Glutamatergic neuron (in vitro differentiated cells): Measurements from ENCODE around the gene ATP6V0A1. TPM values are rescaled to one million over a fixed set of nuclear protein-coding genes. Genes with fewer than 3 reads are reported as not detected.
"Not testable (repeated sequence)": the region's sequence is repeated elsewhere in the genome, so short reads cannot be mapped to it uniquely, and the experiment has no call there.

ENCODE experiments used
- DNase-seq: peaks from one replicate; pipeline ENCODE4 v3.0.0; 2022
- H3K27ac Mint-ChIP-seq: one replicate; pipeline ENCODE4 v1.8.0; 2020; ENCODE audit warnings: mild to moderate bottlenecking, mixed read lengths, inconsistent platforms; ENCODE audit not compliant: unreplicated experiment
- H3K27me3 Mint-ChIP-seq: one replicate; pipeline ENCODE4 v1.8.0; 2020; ENCODE audit warnings: mild to moderate bottlenecking, moderate library complexity, mixed read lengths, inconsistent platforms; ENCODE audit not compliant: unreplicated experiment
- H3K36me3 Mint-ChIP-seq: one replicate; pipeline ENCODE4 v1.8.0; 2020; ENCODE audit warnings: mild to moderate bottlenecking, mixed read lengths, inconsistent platforms; ENCODE audit not compliant: unreplicated experiment
- H3K4me1 Mint-ChIP-seq: one replicate; pipeline ENCODE4 v1.8.0; 2020; ENCODE audit warnings: mild to moderate bottlenecking, low read depth, mixed read lengths, inconsistent platforms; ENCODE audit not compliant: unreplicated experiment
- H3K4me3 Mint-ChIP-seq: one replicate; pipeline ENCODE4 v1.8.0; 2020; ENCODE audit warnings: mild to moderate bottlenecking, mixed read lengths, inconsistent platforms; ENCODE audit not compliant: unreplicated experiment
- H3K9me3 Mint-ChIP-seq: one replicate; pipeline ENCODE4 v1.8.0; 2020; ENCODE audit warnings: mild to moderate bottlenecking, moderate library complexity, mixed read lengths, inconsistent platforms; ENCODE audit not compliant: unreplicated experiment
- total RNA-seq: library from RNA; stranded (reverse); fragmentation: NEBNext Ultra II Directional; extraction: Animal tissue kit (Norgen Biotek cat#: 25700); gene quantifications from one replicate; pipeline ENCODE4 v1.2.1, GENCODE V29; 2021; ENCODE audit not compliant: unreplicated experiment
- TF ChIP-seq, protein P1 (sequence below): fragments of 200-600 bp; sonication (generic); IDR thresholded peaks from one replicate; pipeline ENCODE4 v1.5.0; 2021; ENCODE audit not compliant: partially characterized antibody, unreplicated experiment

ATP6V0A1 gene
- total RNA-seq, 1 donor from 2014 or later, result 253 TPM

DNA sequence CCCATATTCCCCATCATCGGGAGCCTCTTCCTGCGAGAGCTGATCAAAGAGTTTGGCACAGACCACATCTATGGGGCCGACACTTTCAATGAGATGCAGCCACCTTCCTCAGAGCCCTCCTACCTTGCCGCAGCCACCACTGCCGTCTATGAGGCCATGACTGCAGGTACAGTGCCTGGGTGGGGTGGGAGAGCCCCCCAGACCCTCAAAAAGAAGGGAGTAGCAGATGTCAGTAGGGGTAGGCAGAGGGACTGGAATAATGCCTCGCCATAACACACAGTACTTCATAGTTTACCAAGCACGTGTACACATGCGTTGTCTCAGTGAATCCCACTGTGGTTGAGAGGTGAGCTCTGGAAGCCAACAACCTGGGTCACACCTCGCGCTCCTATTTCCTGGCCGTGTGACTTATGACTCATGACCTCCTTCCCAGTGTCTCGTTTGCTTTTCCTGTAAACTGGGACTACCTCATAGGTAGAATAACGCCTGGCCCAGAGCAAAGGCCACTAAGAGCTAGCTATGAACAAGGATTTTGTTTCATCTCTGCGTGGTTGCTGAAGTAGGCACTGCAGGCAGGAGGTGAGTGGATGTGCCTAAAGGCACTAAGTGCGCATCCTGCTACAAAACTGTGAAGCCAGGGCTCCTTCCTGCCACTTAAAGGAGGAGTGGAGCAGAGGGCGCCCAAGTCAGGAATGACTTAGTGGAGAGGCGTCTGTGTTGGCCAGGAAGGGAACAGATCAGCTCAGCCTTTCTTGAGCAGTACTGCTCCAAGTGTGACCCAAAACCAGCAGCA lies 82.6 kb downstream of the ATP6V0A1 start:
- H3K9me3 Mint-ChIP-seq, result peaks cover 20% of the 10 kb centered on the region
- H3K36me3 Mint-ChIP-seq, result no peaks in the 10 kb centered on the region
- no peak for DNase-seq
- H3K27me3 Mint-ChIP-seq, result peaks cover 17% of the 10 kb centered on the region
- TF ChIP-seq, protein P1, sequence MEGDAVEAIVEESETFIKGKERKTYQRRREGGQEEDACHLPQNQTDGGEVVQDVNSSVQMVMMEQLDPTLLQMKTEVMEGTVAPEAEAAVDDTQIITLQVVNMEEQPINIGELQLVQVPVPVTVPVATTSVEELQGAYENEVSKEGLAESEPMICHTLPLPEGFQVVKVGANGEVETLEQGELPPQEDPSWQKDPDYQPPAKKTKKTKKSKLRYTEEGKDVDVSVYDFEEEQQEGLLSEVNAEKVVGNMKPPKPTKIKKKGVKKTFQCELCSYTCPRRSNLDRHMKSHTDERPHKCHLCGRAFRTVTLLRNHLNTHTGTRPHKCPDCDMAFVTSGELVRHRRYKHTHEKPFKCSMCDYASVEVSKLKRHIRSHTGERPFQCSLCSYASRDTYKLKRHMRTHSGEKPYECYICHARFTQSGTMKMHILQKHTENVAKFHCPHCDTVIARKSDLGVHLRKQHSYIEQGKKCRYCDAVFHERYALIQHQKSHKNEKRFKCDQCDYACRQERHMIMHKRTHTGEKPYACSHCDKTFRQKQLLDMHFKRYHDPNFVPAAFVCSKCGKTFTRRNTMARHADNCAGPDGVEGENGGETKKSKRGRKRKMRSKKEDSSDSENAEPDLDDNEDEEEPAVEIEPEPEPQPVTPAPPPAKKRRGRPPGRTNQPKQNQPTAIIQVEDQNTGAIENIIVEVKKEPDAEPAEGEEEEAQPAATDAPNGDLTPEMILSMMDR, result no peak
- H3K4me1 Mint-ChIP-seq, result peaks cover 10% of the 10 kb centered on the region
- H3K27ac Mint-ChIP-seq, result peak overlapping the region; percentile 33
- no peak overlapping the region for H3K4me3 Mint-ChIP-seq

DNA sequence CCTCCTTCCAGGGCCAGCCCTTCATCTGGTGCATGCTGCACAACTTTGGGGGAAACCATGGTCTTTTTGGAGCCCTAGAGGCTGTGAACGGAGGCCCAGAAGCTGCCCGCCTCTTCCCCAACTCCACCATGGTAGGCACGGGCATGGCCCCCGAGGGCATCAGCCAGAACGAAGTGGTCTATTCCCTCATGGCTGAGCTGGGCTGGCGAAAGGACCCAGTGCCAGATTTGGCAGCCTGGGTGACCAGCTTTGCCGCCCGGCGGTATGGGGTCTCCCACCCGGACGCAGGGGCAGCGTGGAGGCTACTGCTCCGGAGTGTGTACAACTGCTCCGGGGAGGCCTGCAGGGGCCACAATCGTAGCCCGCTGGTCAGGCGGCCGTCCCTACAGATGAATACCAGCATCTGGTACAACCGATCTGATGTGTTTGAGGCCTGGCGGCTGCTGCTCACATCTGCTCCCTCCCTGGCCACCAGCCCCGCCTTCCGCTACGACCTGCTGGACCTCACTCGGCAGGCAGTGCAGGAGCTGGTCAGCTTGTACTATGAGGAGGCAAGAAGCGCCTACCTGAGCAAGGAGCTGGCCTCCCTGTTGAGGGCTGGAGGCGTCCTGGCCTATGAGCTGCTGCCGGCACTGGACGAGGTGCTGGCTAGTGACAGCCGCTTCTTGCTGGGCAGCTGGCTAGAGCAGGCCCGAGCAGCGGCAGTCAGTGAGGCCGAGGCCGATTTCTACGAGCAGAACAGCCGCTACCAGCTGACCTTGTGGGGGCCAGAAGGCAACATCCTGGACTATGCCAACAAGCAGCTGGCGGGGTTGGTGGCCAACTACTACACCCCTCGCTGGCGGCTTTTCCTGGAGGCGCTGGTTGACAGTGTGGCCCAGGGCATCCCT lies 84.8 kb downstream of the ATP6V0A1 start:
- peak; percentile 67 for DNase-seq
- peak overlapping the region; percentile 52 for H3K27ac Mint-ChIP-seq
- peaks cover 10% of the 10 kb centered on the region for H3K27me3 Mint-ChIP-seq
- TF ChIP-seq, protein P1, result no peak
- H3K9me3 Mint-ChIP-seq, result peaks cover 8% of the 10 kb centered on the region
- no peak overlapping the region for H3K4me3 Mint-ChIP-seq
- H3K36me3 Mint-ChIP-seq, result no peaks in the 10 kb centered on the region
- peaks cover 4% of the 10 kb centered on the region for H3K4me1 Mint-ChIP-seq

- no peak for DNase-seq
- peaks cover 5% of the 10 kb centered on the region for H3K4me1 Mint-ChIP-seq
- TF ChIP-seq, protein P1, result no peak
- peak overlapping the region; percentile 39 for H3K27ac Mint-ChIP-seq
- H3K4me3 Mint-ChIP-seq, result peak overlapping the region; percentile 42
- H3K36me3 Mint-ChIP-seq, result no peaks in the 10 kb centered on the region
- H3K9me3 Mint-ChIP-seq, result peaks cover 8% of the 10 kb centered on the region
- H3K27me3 Mint-ChIP-seq, result peaks cover 9% of the 10 kb centered on the region
These were observed 86.2 kb downstream of the ATP6V0A1 start for GRCh38 chr17:42544874-42545283.

DNA sequence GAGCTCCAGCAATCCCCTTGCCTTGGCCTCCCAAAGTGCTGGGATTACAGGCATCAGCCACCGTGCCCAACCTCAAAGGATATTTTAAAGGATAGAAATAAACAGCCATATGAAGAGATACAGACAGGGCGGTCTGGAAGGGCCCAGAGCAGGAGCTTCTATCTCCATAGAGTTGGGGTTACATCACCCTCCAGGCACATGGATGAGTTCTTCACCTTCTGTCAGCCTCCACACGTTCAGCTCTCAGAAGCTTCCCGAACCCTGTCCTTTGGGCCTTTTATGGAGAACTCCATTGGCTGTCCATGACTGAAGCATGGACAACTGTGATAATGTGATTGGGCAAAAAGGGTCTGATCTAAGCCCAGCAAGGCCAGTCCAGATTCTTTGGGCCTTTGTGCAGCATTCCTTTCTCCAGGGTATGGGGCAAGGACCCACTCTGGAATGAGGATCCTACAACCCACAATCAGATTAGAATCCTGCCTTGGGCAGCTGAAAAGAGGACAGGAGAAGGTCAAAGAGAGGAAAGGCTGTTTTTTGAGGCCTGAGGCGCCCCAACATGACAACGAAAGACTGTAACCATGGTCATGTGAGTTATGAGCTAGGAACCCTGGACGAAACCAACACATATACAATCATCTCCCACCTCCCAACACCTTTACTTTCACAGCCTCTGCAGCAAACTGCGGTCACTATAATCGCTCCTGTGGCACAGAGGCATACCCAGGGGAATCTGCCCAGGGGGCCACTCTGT lies 87.3 kb downstream of the ATP6V0A1 start:
- peaks cover 11% of the 10 kb centered on the region for H3K27me3 Mint-ChIP-seq
- not testable (repeated sequence) for H3K4me3 Mint-ChIP-seq, H3K4me1 Mint-ChIP-seq, H3K36me3 Mint-ChIP-seq, DNase-seq, H3K27ac Mint-ChIP-seq, H3K9me3 Mint-ChIP-seq

DNA sequence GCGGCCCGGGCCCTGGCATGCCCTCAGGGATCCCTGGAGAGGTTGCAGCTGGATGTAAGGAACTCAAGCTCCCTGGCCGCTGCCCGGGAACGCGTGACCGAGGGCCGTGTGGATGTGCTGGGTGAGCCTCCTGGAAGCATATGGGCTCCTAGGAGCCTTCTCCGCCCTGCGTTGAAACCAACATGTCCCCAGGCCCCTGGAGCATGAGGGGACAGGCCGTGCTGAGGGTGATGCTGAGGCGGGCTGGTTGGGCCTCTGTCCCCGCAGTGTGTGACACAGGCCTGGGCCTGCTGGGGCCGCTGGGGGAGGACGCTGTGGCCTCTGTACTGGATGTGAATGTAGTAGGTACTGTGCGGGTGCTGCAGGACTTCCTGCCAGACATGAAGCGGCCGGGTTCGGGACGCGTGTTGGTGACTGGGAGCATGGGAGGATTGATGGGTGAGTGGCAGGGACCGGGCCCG lies 88.4 kb downstream of the ATP6V0A1 start:
- no peak for DNase-seq
- Mint-ChIP-seq H3K27ac (peak overlapping the region; percentile 73), H3K4me3 (no peak overlapping the region), H3K4me1 (peaks cover 8% of the 10 kb centered on the region), H3K9me3 (peaks cover 8% of the 10 kb centered on the region), H3K36me3 (no peaks in the 10 kb centered on the region), H3K27me3 (peaks cover 12% of the 10 kb centered on the region)
- TF ChIP-seq, protein P1, result no peak
